Sigmoid colon (tissue), 3 donors: Measurements from ENCODE around the gene C11orf58.

Source experiments
- POLR2A ChIP-seq, 2 donors: fragments of 450-650 bp; IDR thresholded peaks; one replicate each; pipeline ENCODE4 v1.6.1; 2016; ENCODE audit warnings: antibody characterized with exemption in 2 of 2, mild to moderate bottlenecking in 2 of 2, moderate library complexity in 2 of 2
- TF ChIP-seq, protein P1 (sequence below), 4 experiments: fragments of 450-650 bp in 3 of 4; fragments of 200-600 bp in 1 of 4; IDR thresholded peaks; one replicate each; pipeline ENCODE4 v1.5.1; 2016 to 2019; ENCODE audit warnings: antibody characterized with exemption in 4 of 4, mild to moderate bottlenecking in 3 of 4, moderate library complexity in 2 of 4

DNA sequence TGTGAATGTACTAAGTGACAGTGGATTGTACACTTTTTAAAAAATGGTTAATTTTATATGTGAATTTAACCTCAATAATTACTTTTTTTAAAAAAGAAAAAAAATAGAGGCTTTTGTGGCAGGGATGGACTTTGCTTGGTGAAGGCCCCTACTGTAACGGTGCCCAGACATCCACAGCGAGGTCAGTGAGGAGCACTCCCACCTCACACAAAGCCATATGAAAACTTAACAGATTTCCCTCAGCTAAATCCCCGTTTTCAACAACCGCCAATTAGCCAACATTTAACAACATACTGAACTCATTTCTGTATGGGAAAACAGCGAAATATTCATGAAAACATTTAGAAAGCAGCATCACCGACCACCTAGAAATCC, 642 bp upstream of the C11orf58 start:
- TF ChIP-seq POLR2A (IDR thresholded peaks at IDR 0.05) = no peak
- TF ChIP-seq, protein P1, sequence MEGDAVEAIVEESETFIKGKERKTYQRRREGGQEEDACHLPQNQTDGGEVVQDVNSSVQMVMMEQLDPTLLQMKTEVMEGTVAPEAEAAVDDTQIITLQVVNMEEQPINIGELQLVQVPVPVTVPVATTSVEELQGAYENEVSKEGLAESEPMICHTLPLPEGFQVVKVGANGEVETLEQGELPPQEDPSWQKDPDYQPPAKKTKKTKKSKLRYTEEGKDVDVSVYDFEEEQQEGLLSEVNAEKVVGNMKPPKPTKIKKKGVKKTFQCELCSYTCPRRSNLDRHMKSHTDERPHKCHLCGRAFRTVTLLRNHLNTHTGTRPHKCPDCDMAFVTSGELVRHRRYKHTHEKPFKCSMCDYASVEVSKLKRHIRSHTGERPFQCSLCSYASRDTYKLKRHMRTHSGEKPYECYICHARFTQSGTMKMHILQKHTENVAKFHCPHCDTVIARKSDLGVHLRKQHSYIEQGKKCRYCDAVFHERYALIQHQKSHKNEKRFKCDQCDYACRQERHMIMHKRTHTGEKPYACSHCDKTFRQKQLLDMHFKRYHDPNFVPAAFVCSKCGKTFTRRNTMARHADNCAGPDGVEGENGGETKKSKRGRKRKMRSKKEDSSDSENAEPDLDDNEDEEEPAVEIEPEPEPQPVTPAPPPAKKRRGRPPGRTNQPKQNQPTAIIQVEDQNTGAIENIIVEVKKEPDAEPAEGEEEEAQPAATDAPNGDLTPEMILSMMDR (IDR thresholded peaks at IDR 0.05) = no peak
